ENCODE results near the gene RTP2. TPM values are rescaled to one million over a fixed set of nuclear protein-coding genes. Genes with fewer than 3 reads are reported as not detected.

The RTP2 gene
- total and polyA plus RNA-seq, 9 of the 15 experiments (the other 6 are each of a cell fraction or from before 2014, with no cell fraction given): not detected

- TF ChIP-seq, protein P1, sequence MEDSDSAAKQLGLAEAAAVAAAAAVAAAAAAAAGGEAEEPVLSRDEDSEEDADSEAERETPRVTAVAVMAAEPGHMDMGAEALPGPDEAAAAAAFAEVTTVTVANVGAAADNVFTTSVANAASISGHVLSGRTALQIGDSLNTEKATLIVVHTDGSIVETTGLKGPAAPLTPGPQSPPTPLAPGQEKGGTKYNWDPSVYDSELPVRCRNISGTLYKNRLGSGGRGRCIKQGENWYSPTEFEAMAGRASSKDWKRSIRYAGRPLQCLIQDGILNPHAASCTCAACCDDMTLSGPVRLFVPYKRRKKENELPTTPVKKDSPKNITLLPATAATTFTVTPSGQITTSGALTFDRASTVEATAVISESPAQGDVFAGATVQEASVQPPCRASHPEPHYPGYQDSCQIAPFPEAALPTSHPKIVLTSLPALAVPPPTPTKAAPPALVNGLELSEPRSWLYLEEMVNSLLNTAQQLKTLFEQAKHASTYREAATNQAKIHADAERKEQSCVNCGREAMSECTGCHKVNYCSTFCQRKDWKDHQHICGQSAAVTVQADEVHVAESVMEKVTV (CRISPR knock-in tag; IDR thresholded peaks at IDR 0.05): peak; percentile 58
- TF ChIP-seq RAD21 (CRISPR knock-in tag; conservative IDR thresholded peaks at IDR 0.05 in 1 of 2, IDR thresholded peaks at IDR 0.05 in 1 of 2) (peak; percentile 80 to 81), LARP7 (IDR thresholded peaks at IDR 0.05) (no peak), MAZ (CRISPR knock-in tag; conservative IDR thresholded peaks at IDR 0.05 in 1 of 2, IDR thresholded peaks at IDR 0.05 in 1 of 2) (peak; percentile 23 to 80; a peak in 1 of 4 replicates), MCM3 (IDR thresholded peaks at IDR 0.05) (no peak), NR2C2 (CRISPR knock-in tag; IDR thresholded peaks at IDR 0.05) (no peak), NR2C2 (tag; IDR thresholded peaks at IDR 0.05) (no peak; the same call in 1 of the 2 replicates), SRSF9 (IDR thresholded peaks at IDR 0.05; ENCODE audit: borderline replicate concordance, low read depth, low read length) (no peak), CBX2 (IDR thresholded peaks at IDR 0.05; ENCODE audit: insufficient read depth, low read length, poor library complexity, severe bottlenecking) (no peak), RBFOX2 (IDR thresholded peaks at IDR 0.05; ENCODE audit: low read depth, low read length) (0 out of 2 replicates have a peak, but pooled peaks have one; percentile 20), KLF16 (IDR thresholded peaks at IDR 0.05) (0 out of 2 replicates have a peak, but pooled peaks have one; percentile 9), ZFX (CRISPR knock-in tag; IDR thresholded peaks at IDR 0.05) (no peak), GTF2F1 (IDR thresholded peaks at IDR 0.05; ENCODE audit: low read depth, low read length) (no peak), ZBED1 (IDR thresholded peaks at IDR 0.05) (no peak), TGIF2 (CRISPR knock-in tag; IDR thresholded peaks at IDR 0.05) (no peak), ATF1 (CRISPR knock-in tag; IDR thresholded peaks at IDR 0.05) (no peak), ATF1 (tag; IDR thresholded peaks at IDR 0.05) (peak; percentile 71; the same call in 1 of the 2 replicates), MCM2 (IDR thresholded peaks at IDR 0.05; ENCODE audit: low read depth) (no peak)
- TF ChIP-seq, protein P2, sequence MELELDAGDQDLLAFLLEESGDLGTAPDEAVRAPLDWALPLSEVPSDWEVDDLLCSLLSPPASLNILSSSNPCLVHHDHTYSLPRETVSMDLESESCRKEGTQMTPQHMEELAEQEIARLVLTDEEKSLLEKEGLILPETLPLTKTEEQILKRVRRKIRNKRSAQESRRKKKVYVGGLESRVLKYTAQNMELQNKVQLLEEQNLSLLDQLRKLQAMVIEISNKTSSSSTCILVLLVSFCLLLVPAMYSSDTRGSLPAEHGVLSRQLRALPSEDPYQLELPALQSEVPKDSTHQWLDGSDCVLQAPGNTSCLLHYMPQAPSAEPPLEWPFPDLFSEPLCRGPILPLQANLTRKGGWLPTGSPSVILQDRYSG (tag; conservative IDR thresholded peaks at IDR 0.05; ENCODE audit: low read depth): no peak
These were observed 36.2 kb upstream of the RTP2 start (continued) for GRCh38 chr3:187738331-187739093.

Data from K562 (cell line).